K562 (cell line): ENCODE measurements around the gene KCNH8. TPM values are rescaled to one million over a fixed set of nuclear protein-coding genes. Genes with fewer than 3 reads are reported as not detected.

Experiments used
- ATAC-seq: fragments of 200-7000 bp; cut with Tn5 transposase; 3 replicates; pipeline ENCODE4 v1.9.1; 2020; ENCODE audit warnings: moderate library complexity
- BruUV-seq: library from RNA; stranded (reverse); fragments of 400-500 nt; replicated peaks from 2 replicates; lab custom pipeline; 2021; lab: Mats Ljungman, UMichigan
- CTCF ChIA-PET: fragments of 300-600 bp; formaldehyde crosslinking; extraction: SDS; loops from one replicate; lab custom pipeline; 2021; ENCODE audit warnings: low intra/inter-chr PET ratio; lab: Yijun Ruan, JAX
- POLR2A ChIA-PET: fragments of 300-600, 350-650 bp; sonication (Branson Sonifier 250); formaldehyde crosslinking; extraction: SDS; loops from one replicate; lab custom pipeline; 2021; ENCODE audit warnings: antibody characterized with exemption, inconsistent platforms; lab: Yijun Ruan, JAX
- DNase-seq, 4 experiments: peaks; one replicate each; pipeline versions ENCODE4 v3.0.0 to v3.0.0-alpha.2; 2011 to 2018; ENCODE audit warnings: low spot score in 3 of 4, mixed read lengths in 3 of 4; ENCODE audit errors: extremely low read depth in 1 of 4
- FAIRE-seq: peaks from 2 replicates; lab custom pipeline; 2011; peaks lifted over from hg19 to GRCh38; lab: Jason Lieb, UNC
- H2AFZ ChIP-seq: 2 replicates; pipeline ENCODE4 v1.6.0; 2011; ENCODE audit warnings: low read depth, low read length, control low read depth, inconsistent platforms
- H3K27ac ChIP-seq: fragments of 200-600 bp; 3 replicates; pipeline ENCODE4 v1.8.0; 2011; ENCODE audit warnings: low read depth, mild to moderate bottlenecking, control low read depth, inconsistent platforms, low read length, moderate library complexity, mixed read lengths; ENCODE audit errors: extremely low read depth
- H3K27me3 ChIP-seq, 2 experiments: fragments of 300-600 bp in 1 of 2; 2 replicates in 1 of 2; 3 replicates in 1 of 2; pipeline versions ENCODE4 v1.6.0 to v1.8.0; 2011; ENCODE audit warnings: inconsistent platforms in 2 of 2, low read length in 2 of 2, mild to moderate bottlenecking in 1 of 2, mixed read lengths in 1 of 2, moderate library complexity in 1 of 2; ENCODE audit not compliant: control insufficient read depth in 2 of 2, insufficient read depth in 2 of 2
- H3K36me3 ChIP-seq: fragments of 300-600 bp; 3 replicates; pipeline ENCODE4 v1.8.0; 2011; ENCODE audit warnings: mild to moderate bottlenecking, low read length, inconsistent platforms; ENCODE audit not compliant: control insufficient read depth, insufficient read depth
- H3K4me1 ChIP-seq, 2 experiments: fragments of 200-600 bp in 1 of 2; replicated peaks in 1 of 2; 2 replicates in 1 of 2; 3 replicates in 1 of 2; pipeline versions ENCODE4 v1.5.1 to v1.8.0; 2011; ENCODE audit warnings: inconsistent platforms in 2 of 2, low read length in 2 of 2, mild to moderate bottlenecking in 1 of 2, mixed read lengths in 1 of 2, moderate library complexity in 1 of 2; ENCODE audit not compliant: control insufficient read depth in 2 of 2, insufficient read depth in 2 of 2
- H3K4me2 ChIP-seq: 2 replicates; pipeline ENCODE4 v1.6.1; 2011; ENCODE audit warnings: low read length, control low read depth, inconsistent platforms, mixed read lengths; ENCODE audit not compliant: insufficient read depth
- H3K4me3 ChIP-seq: fragments of 200-600 bp; sonication (generic), shearing (Covaris generic); 2 replicates; pipeline ENCODE4 v1.5.1; 2016; ENCODE audit warnings: control low read depth, inconsistent platforms
- H3K79me2 ChIP-seq: fragments of 200-600 bp; 3 replicates; pipeline ENCODE4 v1.8.0; 2011; ENCODE audit warnings: low read length, inconsistent platforms; ENCODE audit not compliant: control insufficient read depth, insufficient read depth
- H3K9ac ChIP-seq, 2 experiments: 2 replicates each; pipeline versions ENCODE4 v1.6.0 to v1.6.1; 2011; ENCODE audit warnings: low read depth in 2 of 2, low read length in 2 of 2, control low read depth in 1 of 2, inconsistent platforms in 1 of 2, mild to moderate bottlenecking in 1 of 2, mixed read lengths in 1 of 2; ENCODE audit not compliant: insufficient read depth in 1 of 2
- H3K9me1 ChIP-seq: one replicate; pipeline ENCODE4 v1.6.0; 2011; ENCODE audit warnings: inconsistent platforms, mild to moderate bottlenecking, low read length, moderate library complexity; ENCODE audit not compliant: control insufficient read depth, insufficient read depth
- H3K9me3 ChIP-seq: replicated peaks from 2 replicates; pipeline ENCODE4 v1.5.1; 2011; ENCODE audit warnings: low read depth, low read length, inconsistent platforms; ENCODE audit not compliant: control insufficient read depth, insufficient read depth
- H4K20me1 ChIP-seq: replicated peaks from 2 replicates; pipeline ENCODE4 v1.6.1; 2011; ENCODE audit warnings: low read length, inconsistent platforms, mixed read lengths; ENCODE audit not compliant: control insufficient read depth, insufficient read depth
- BCOR ChIP-seq: fragments of 450-650 bp; IDR thresholded peaks from 2 replicates; pipeline ENCODE4 v1.6.1; 2016
- C11orf30 ChIP-seq: fragments of 450-650 bp; IDR thresholded peaks from 2 replicates; pipeline ENCODE4 v1.6.1; 2016; ENCODE audit warnings: low read depth, mild to moderate bottlenecking
- FOXP1 ChIP-seq: sonication (generic); formaldehyde crosslinking; IDR thresholded peaks from 2 replicates; pipeline ENCODE4 v1.8.0; 2022; ENCODE audit warnings: mild to moderate bottlenecking, missing genetic modification reagents
- FUS ChIP-seq: fragments of 200-400 bp; formaldehyde crosslinking; optimal IDR thresholded peaks from 2 replicates; pipeline ENCODE3; 2017; ENCODE audit warnings: low read depth, low read length
- POLR2B ChIP-seq: fragments of 450-650 bp; IDR thresholded peaks from 2 replicates; pipeline ENCODE4 v1.6.1; 2018; ENCODE audit warnings: low read depth; ENCODE audit not compliant: partially characterized antibody
- POLR3A ChIP-seq: IDR thresholded peaks from 2 replicates; pipeline ENCODE4 v1.6.1; 2011; ENCODE audit warnings: borderline replicate concordance, mild to moderate bottlenecking, moderate library complexity; ENCODE audit not compliant: insufficient read length, insufficient read depth; ENCODE audit errors: extremely low read depth
- RBM22 ChIP-seq: fragments of 200-400 bp; formaldehyde crosslinking; IDR thresholded peaks from 2 replicates; pipeline ENCODE4 v1.6.1; 2018; ENCODE audit warnings: low read length, low read depth; ENCODE audit not compliant: poor library complexity, severe bottlenecking
- STAG1 ChIP-seq: sonication (generic); formaldehyde crosslinking; IDR thresholded peaks from 2 replicates; pipeline ENCODE4 v1.5.0; 2020; ENCODE audit warnings: missing genetic modification reagents, borderline replicate concordance
- ZFX ChIP-seq: sonication (generic); formaldehyde crosslinking; IDR thresholded peaks from 2 replicates; pipeline ENCODE4 v1.8.0; 2022; ENCODE audit warnings: mild to moderate bottlenecking, missing genetic modification reagents, moderate library complexity
- ZNF174 ChIP-seq: fragments of 250-450 bp; sonication (Bioruptor Pico); IDR thresholded peaks from 2 replicates; pipeline ENCODE4 v1.4.0; 2020; ENCODE audit warnings: mild to moderate bottlenecking
- ZNF23 ChIP-seq: fragments of 250-450 bp; sonication (Bioruptor Pico); IDR thresholded peaks from 2 replicates; pipeline ENCODE4 v1.4.0; 2020; ENCODE audit warnings: mild to moderate bottlenecking
- ZNF239 ChIP-seq: fragments of 250-450 bp; sonication (Bioruptor Pico); IDR thresholded peaks from 2 replicates; pipeline ENCODE4 v1.4.0; 2020; ENCODE audit warnings: mild to moderate bottlenecking
- ZNF3 ChIP-seq: fragments of 250-450 bp; sonication (Bioruptor Pico); IDR thresholded peaks from 2 replicates; pipeline ENCODE4 v1.5.0; 2021; ENCODE audit warnings: mild to moderate bottlenecking, moderate library complexity
- ZNF551 ChIP-seq: fragments of 250-450 bp; sonication (Bioruptor Pico); IDR thresholded peaks from 2 replicates; pipeline ENCODE4 v1.5.0; 2021; ENCODE audit warnings: mild to moderate bottlenecking, moderate library complexity
- ZNF780A ChIP-seq: fragments of 250-450 bp; sonication (Bioruptor Pico); IDR thresholded peaks from 2 replicates; pipeline ENCODE4 v1.5.0; 2021; ENCODE audit warnings: mild to moderate bottlenecking
- WGBS: fragments of 100-300 bp; shearing (Covaris generic); methylation state at CpG from one replicate; pipeline ENCODE4 v1.1.6; 2016; ENCODE audit warnings: low coverage, mixed read lengths; ENCODE audit not compliant: insufficient coverage; ENCODE audit errors: missing lambda C conversion rate; 5-methylcytosine and 5-hydroxymethylcytosine counted together
- in situ Hi-C: fragments of 300-500 bp; cut with MboI; formaldehyde crosslinking; loops from 4 replicates; pipeline ENCODE4 v1.15.0; 2018; ENCODE audit warnings: inconsistent platforms, mixed read lengths
- intact Hi-C: fragments of 100-400 bp; cut with micrococcal nuclease; formaldehyde crosslinking; loops from 2 replicates; pipeline ENCODE4 v1.14.2; 2022
- polyA plus RNA-seq, 8 experiments: library from polyadenylated mRNA; depleted of rRNA in 4 of 8; stranded (reverse) in 5 of 8; unstranded in 3 of 8; fragments of >200 nt; fragmentation: Nextera tagmentation in 2 of 8; fragmentation: Illumina TruSeq in 1 of 8; extraction: Ambion mirVana in 2 of 8; extraction: Trizol in 1 of 8; gene quantifications; 2 replicates each; pipeline versions ENCODE4 v1.2.1 to v1.2.3, GENCODE V29; 2011 to 2014; ENCODE audit warnings: inconsistent platforms in 1 of 8, missing spikeins in 1 of 8
- total RNA-seq, 7 experiments: library from RNA; depleted of rRNA in 6 of 7; stranded (reverse); fragments of >200 nt in 6 of 7; fragmentation: Illumina TruSeq in 2 of 7; extraction: Trizol in 2 of 7; gene quantifications; 2 replicates each; pipeline versions ENCODE4 v1.2.1 to v1.2.3, GENCODE V29; 2011 to 2021; ENCODE audit warnings: low replicate concordance in 1 of 7
- TF ChIP-seq, protein P1 (sequence below): fragments of 450-650 bp; IDR thresholded peaks from 2 replicates; pipeline ENCODE4 v1.6.1; 2016; ENCODE audit warnings: antibody characterized with exemption
- TF ChIP-seq, protein P2 (sequence below): sonication (generic); formaldehyde crosslinking; IDR thresholded peaks from 2 replicates; pipeline ENCODE4 v1.8.0; 2022; ENCODE audit warnings: missing genetic modification reagents, mild to moderate bottlenecking, borderline replicate concordance
- TF ChIP-seq, protein P3 (sequence below), 2 experiments: IDR thresholded peaks; 2 replicates each; pipeline ENCODE4 v1.6.1; 2012; ENCODE audit warnings: improper control_type of control experiment in 2 of 2, low read depth in 2 of 2, low read length in 2 of 2, borderline replicate concordance in 1 of 2
- TF ChIP-seq, protein P4 (sequence below): fragments of 200-800 bp; sonication (Bioruptor generic); IDR thresholded peaks from 2 replicates; pipeline ENCODE4 v1.6.1; 2017; ENCODE audit warnings: missing genetic modification characterization, missing compliant biosample characterization

Gene KCNH8
- total and polyA plus RNA-seq, 9 of the 15 experiments (the other 6 are each of a cell fraction or from before 2014, with no cell fraction given): 0.02 to 0.08 (median 0.04) TPM; not detected in 6

DNA sequence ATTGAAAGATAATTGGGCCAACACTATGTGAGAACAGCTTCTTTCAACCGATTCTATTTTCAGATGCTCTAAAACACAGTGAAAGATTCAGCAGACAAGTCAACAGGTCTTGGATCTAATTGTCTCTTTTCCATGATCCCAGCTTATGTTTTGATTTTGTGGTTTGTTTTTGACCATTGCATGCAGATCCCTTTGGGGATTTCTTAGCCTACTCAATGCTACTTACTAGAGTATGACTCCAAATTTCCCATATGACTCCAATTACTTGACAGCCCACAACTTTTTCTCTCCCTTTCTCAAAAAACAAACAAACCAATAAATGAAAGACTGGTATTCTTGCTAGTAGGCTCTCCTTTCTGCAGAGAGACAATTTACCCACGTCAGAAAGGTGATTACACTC lies 67.1 kb downstream of the KCNH8 start:
- in situ Hi-C loops (no loop called here), intact Hi-C loops (no loop called here)
- no TSS peak for BruUV-seq
- DNase-seq (no peak), FAIRE-seq (no peak), ATAC-seq (no peak)
- Histone ChIP-seq H4K20me1 (no peaks in the 10 kb centered on the region), H3K27me3 (no peaks in the 10 kb centered on the region), H3K4me1 (no peaks in the 10 kb centered on the region), H2AFZ (no peak overlapping the region), H3K9me1 (no peaks in the 10 kb centered on the region), H3K27ac (no peak overlapping the region), H3K79me2 (no peaks in the 10 kb centered on the region), H3K36me3 (no peaks in the 10 kb centered on the region), H3K4me2 (no peak overlapping the region), H3K4me3 (no peak overlapping the region), H3K9me3 (peaks cover 2% of the 10 kb centered on the region; the same call in 1 of the 2 replicates), H3K9ac (no peak overlapping the region)
- TF ChIP-seq FOXP1: no peak
- no peak for TF ChIP-seq C11orf30
- TF ChIP-seq, protein P1, sequence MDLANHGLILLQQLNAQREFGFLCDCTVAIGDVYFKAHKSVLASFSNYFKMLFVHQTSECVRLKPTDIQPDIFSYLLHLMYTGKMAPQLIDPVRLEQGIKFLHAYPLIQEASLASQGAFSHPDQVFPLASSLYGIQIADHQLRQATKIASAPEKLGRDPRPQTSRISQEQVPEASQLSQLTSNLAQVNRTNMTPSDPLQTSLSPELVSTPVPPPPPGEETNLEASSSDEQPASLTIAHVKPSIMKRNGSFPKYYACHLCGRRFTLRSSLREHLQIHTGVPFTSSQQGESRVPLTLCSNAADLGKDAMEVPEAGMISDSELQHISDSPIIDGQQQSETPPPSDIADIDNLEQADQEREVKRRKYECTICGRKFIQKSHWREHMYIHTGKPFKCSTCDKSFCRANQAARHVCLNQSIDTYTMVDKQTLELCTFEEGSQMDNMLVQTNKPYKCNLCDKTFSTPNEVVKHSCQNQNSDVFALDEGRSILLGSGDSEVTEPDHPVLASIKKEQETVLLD: no peak
- no peak for TF ChIP-seq POLR2B
- no peak for TF ChIP-seq ZNF23 (CRISPR knock-in tag)
- TF ChIP-seq, protein P2, sequence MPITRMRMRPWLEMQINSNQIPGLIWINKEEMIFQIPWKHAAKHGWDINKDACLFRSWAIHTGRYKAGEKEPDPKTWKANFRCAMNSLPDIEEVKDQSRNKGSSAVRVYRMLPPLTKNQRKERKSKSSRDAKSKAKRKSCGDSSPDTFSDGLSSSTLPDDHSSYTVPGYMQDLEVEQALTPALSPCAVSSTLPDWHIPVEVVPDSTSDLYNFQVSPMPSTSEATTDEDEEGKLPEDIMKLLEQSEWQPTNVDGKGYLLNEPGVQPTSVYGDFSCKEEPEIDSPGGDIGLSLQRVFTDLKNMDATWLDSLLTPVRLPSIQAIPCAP (CRISPR knock-in tag): no peak
- no peak for TF ChIP-seq POLR3A
- TF ChIP-seq, protein P3, sequence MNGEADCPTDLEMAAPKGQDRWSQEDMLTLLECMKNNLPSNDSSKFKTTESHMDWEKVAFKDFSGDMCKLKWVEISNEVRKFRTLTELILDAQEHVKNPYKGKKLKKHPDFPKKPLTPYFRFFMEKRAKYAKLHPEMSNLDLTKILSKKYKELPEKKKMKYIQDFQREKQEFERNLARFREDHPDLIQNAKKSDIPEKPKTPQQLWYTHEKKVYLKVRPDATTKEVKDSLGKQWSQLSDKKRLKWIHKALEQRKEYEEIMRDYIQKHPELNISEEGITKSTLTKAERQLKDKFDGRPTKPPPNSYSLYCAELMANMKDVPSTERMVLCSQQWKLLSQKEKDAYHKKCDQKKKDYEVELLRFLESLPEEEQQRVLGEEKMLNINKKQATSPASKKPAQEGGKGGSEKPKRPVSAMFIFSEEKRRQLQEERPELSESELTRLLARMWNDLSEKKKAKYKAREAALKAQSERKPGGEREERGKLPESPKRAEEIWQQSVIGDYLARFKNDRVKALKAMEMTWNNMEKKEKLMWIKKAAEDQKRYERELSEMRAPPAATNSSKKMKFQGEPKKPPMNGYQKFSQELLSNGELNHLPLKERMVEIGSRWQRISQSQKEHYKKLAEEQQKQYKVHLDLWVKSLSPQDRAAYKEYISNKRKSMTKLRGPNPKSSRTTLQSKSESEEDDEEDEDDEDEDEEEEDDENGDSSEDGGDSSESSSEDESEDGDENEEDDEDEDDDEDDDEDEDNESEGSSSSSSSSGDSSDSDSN (IDR thresholded peaks at IDR 0.05; ENCODE audit: borderline replicate concordance in 1 of 2, low read depth in 2 of 2, low read length in 2 of 2): no peak
- no peak for TF ChIP-seq ZNF3 (CRISPR knock-in tag)
- no peak for TF ChIP-seq BCOR
- no peak for TF ChIP-seq ZNF239 (CRISPR knock-in tag)
- no peak for TF ChIP-seq ZNF780A
- TF ChIP-seq FUS: no peak
- TF ChIP-seq ZNF174 (CRISPR knock-in tag): no peak
- no peak for TF ChIP-seq ZFX (CRISPR knock-in tag)
- TF ChIP-seq, protein P4, sequence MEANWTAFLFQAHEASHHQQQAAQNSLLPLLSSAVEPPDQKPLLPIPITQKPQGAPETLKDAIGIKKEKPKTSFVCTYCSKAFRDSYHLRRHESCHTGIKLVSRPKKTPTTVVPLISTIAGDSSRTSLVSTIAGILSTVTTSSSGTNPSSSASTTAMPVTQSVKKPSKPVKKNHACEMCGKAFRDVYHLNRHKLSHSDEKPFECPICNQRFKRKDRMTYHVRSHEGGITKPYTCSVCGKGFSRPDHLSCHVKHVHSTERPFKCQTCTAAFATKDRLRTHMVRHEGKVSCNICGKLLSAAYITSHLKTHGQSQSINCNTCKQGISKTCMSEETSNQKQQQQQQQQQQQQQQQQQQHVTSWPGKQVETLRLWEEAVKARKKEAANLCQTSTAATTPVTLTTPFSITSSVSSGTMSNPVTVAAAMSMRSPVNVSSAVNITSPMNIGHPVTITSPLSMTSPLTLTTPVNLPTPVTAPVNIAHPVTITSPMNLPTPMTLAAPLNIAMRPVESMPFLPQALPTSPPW (CRISPR knock-in tag): no peak
- TF ChIP-seq RBM22: no peak
- no peak for TF ChIP-seq STAG1 (CRISPR knock-in tag)
- TF ChIP-seq ZNF551 (CRISPR knock-in tag): no peak
- 0% methylated on average over 2 of the region's 2 CpGs for WGBS
- CTCF ChIA-PET: interaction anchor here (0.6 kb wide), 1 partner anchor 261 kb away, joined by 5 read pairs; no protein-coding TSS in a partner anchor
- POLR2A ChIA-PET: interaction anchor here (0.6 kb wide), 1 partner anchor 370 kb away, joined by 3 read pairs; no protein-coding TSS in a partner anchor
